ENCODE measurements around the gene PIK3R5. TPM values are rescaled to one million over a fixed set of nuclear protein-coding genes. Genes with fewer than 3 reads are reported as not detected.

Gene PIK3R5
- total and polyA plus RNA-seq, 12 donors = 1.2 to 51.7 (median 17.2) TPM

DNA sequence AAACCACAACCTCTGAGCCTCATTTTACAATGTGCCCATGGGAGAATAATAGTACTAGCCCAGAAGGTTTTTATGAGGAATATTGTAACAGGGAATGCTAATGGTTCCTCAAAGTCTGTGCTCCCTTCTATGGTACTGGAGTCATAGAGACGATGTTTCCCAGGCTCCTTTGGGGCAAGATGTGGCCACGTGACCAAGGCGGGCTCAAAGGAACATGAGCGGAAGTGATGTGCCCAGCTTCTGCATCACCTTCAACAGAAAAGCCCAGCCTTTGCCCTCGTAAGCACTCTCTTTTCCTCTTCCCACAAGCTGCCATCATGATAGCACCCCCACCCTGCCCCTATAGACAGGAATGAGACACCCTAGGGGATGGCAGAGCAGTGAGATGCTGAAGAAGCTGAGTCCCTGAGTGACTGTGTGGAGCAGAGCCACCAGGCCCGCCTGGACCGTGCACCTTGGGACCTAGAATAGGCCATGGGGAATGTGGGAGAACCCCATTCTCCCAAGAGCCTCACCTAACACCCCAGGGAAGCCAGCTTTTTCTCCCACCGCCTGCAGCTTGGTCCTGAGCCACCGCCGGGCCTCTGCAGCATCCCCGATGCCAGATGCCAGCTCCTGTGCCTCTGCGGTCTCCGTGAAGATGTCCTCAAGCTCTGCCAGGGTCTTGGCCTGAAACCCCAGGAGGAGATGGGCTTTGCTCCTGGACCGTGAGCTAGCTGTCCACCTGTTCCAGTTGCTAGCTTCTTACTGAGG is 75.9 kb downstream of the PIK3R5 start:
- DNase-seq = no peak
- Histone ChIP-seq H3K36me3 (replicated peaks in 1 of 2) (no peaks in the 10 kb centered on the region), H3K9me3 (replicated peaks in 1 of 3) (no peaks in the 10 kb centered on the region), H3K27ac (no peak overlapping the region), H3K4me3 (no peak overlapping the region), H3K27me3 (no peaks in the 10 kb centered on the region), H3K4me1 (replicated peaks in 1 of 2) (peaks cover 0 to 3% of the 10 kb centered on the region in 2 donors)
- TF ChIP-seq CTCF (IDR thresholded peaks at IDR 0.05) (no peak), POLR2A (IDR thresholded peaks at IDR 0.05) (no peak)
- WGBS, 4 donors = 96 to 98% (median 97%) methylated on average over 10 to 14 of the region's 14 CpGs
- intact Hi-C loops (cut with DNase I) = no loop called here

DNA sequence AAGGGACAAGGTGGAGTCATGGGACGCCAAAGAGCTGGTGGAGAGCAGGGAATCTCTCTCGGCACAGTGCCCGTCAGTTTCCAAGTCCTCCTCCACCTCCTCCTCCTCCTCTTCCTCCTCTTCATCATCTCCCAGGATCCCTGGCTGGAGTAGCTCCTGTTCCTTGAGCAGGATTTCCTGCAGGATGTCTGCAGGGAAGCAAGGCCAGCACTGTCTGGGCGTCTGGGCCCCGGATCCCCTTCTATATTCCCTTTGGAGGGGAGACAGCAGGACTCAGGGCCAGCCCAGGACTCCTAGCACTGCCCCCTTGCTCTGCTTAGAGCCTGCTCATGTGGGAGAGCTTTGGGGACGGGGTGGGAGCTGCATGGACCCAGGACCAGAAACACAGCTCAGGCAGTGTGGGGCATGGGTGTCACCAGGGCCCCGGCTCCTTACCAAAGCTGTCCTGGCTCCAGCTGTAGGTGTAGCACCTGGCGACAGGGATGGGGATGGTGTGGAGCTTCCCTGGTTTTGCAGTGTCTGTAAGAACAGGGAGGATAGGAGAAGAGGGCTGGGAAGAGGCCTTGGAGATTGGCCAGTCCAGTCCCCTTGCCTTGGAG is 76.7 kb downstream of the PIK3R5 start:
- intact Hi-C loops (cut with DNase I) = no loop called here
- Histone ChIP-seq H3K27ac (no peak overlapping the region), H3K4me3 (no peak overlapping the region), H3K9me3 (replicated peaks in 1 of 3) (no peaks in the 10 kb centered on the region), H3K27me3 (no peaks in the 10 kb centered on the region), H3K4me1 (replicated peaks in 1 of 2) (no peaks in the 10 kb centered on the region), H3K36me3 (replicated peaks in 1 of 2) (no peaks in the 10 kb centered on the region)
- WGBS, 4 donors = 62 to 73% (median 67%) methylated on average over 8 of the region's 8 CpGs
- no peak for TF ChIP-seq POLR2A (IDR thresholded peaks at IDR 0.05)
- TF ChIP-seq CTCF (IDR thresholded peaks at IDR 0.05) = no peak
- DNase-seq = no peak

GRCh38 chr17:8887834-8888703 is 77.4 kb downstream of the PIK3R5 start:
- Histone ChIP-seq H3K4me1 (replicated peaks in 1 of 2) (no peaks in the 10 kb centered on the region), H3K9me3 (replicated peaks in 1 of 3) (no peaks in the 10 kb centered on the region), H3K27ac (no peak overlapping the region), H3K4me3 (no peak overlapping the region), H3K27me3 (no peaks in the 10 kb centered on the region), H3K36me3 (replicated peaks in 1 of 2) (no peaks in the 10 kb centered on the region)
- TF ChIP-seq POLR2A (IDR thresholded peaks at IDR 0.05) (no peak), CTCF (IDR thresholded peaks at IDR 0.05) (peak; percentile 13 to 53 (median 44))
- peak; percentile 75 to 89 (median 84) for DNase-seq
- WGBS, 4 donors = 52 to 72% (median 64%) methylated on average over 26 to 39 of the region's 39 CpGs
- intact Hi-C loops (cut with DNase I) = no loop called here

GRCh38 chr17:8887301-8887700 is 78.2 kb downstream of the PIK3R5 start:
- no peaks in the 10 kb centered on the region for H3K9me3 ChIP-seq (replicated peaks in 1 of 3)
- no peak overlapping the region for H3K27ac ChIP-seq
- H3K36me3 ChIP-seq (replicated peaks in 1 of 2) = no peaks in the 10 kb centered on the region
- DNase-seq = no peak
- 92 to 95% (median 94%) methylated on average over 11 of the region's 11 CpGs for WGBS, 4 donors
- no peaks in the 10 kb centered on the region for H3K27me3 ChIP-seq
- no peak overlapping the region for H3K4me3 ChIP-seq
- intact Hi-C loops (cut with DNase I) = no loop called here
- no peaks in the 10 kb centered on the region for H3K4me1 ChIP-seq (replicated peaks in 1 of 2)
- TF ChIP-seq POLR2A (IDR thresholded peaks at IDR 0.05) (no peak), CTCF (IDR thresholded peaks at IDR 0.05) (no peak)

Measured in adrenal gland (tissue), 12 donors.